GM23338 (cell line): Measurements from ENCODE around the gene SERINC4. TPM values are rescaled to one million over a fixed set of nuclear protein-coding genes. Genes with fewer than 3 reads are reported as not detected.

Source experiments
- ATAC-seq: fragments of 200-7000 bp; cut with Tn5 transposase; 3 replicates; pipeline ENCODE4 v1.9.1; 2020
- DNase-seq: peaks from one replicate; pipeline ENCODE4 v3.0.0-alpha.2; 2015; ENCODE audit warnings: low spot score
- H2AFZ ChIP-seq: fragments of 200-600 bp; sonication (generic); 2 replicates; pipeline ENCODE4 v1.8.0; 2016; ENCODE audit warnings: antibody characterized with exemption, mild to moderate bottlenecking, moderate library complexity
- H3F3A ChIP-seq: fragments of 200-600 bp; sonication (generic); replicated peaks from 2 replicates; pipeline ENCODE4 v1.8.0; 2017; ENCODE audit warnings: antibody characterized with exemption, mixed run types, low read depth
- H3K27ac ChIP-seq: fragments of 200-600 bp; sonication (generic); 2 replicates; pipeline ENCODE4 v1.6.1; 2016; ENCODE audit warnings: low read depth
- H3K27me3 ChIP-seq: fragments of 200-600 bp; sonication (generic); 2 replicates; pipeline ENCODE4 v1.8.0; 2016; ENCODE audit warnings: mild to moderate bottlenecking, mixed run types, moderate library complexity; ENCODE audit not compliant: insufficient read depth
- H3K36me3 ChIP-seq: fragments of 200-600 bp; sonication (generic); 2 replicates; pipeline ENCODE4 v1.8.0; 2016; ENCODE audit warnings: mild to moderate bottlenecking; ENCODE audit not compliant: insufficient read depth
- H3K4me1 ChIP-seq: fragments of 200-600 bp; sonication (generic); 2 replicates; pipeline ENCODE4 v1.8.0; 2016; ENCODE audit warnings: mild to moderate bottlenecking, moderate library complexity; ENCODE audit not compliant: insufficient read depth
- H3K4me2 ChIP-seq: fragments of 200-600 bp; sonication (generic); 2 replicates; pipeline ENCODE4 v1.7.1; 2017; ENCODE audit warnings: mixed run types
- H3K4me3 ChIP-seq: fragments of 200-600 bp; sonication (generic); 2 replicates; pipeline ENCODE4 v1.6.1; 2016; ENCODE audit warnings: mixed run types
- H3K79me2 ChIP-seq: fragments of 200-600 bp; sonication (generic); replicated peaks from 2 replicates; pipeline ENCODE4 v1.8.0; 2017; ENCODE audit warnings: mild to moderate bottlenecking; ENCODE audit not compliant: insufficient read depth
- H3K9me2 ChIP-seq: fragments of 200-600 bp; sonication (generic); 2 replicates; pipeline ENCODE4 v1.8.0; 2017; ENCODE audit not compliant: insufficient read depth
- H4K20me1 ChIP-seq: fragments of 200-600 bp; sonication (generic); replicated peaks from 2 replicates; pipeline ENCODE4 v1.8.0; 2017; ENCODE audit warnings: mild to moderate bottlenecking; ENCODE audit not compliant: insufficient read depth
- H3K27ac Mint-ChIP-seq: 2 replicates; pipeline ENCODE4 v1.8.0; 2020; ENCODE audit warnings: inconsistent platforms, mild to moderate bottlenecking, moderate library complexity, mixed read lengths
- H3K27me3 Mint-ChIP-seq: 3 replicates; pipeline ENCODE4 v1.8.0; 2022; ENCODE audit warnings: low read depth, mild to moderate bottlenecking, moderate library complexity, mixed read lengths, inconsistent platforms; ENCODE audit not compliant: insufficient read depth, poor library complexity
- H3K36me3 Mint-ChIP-seq: 3 replicates; pipeline ENCODE4 v1.8.0; 2021; ENCODE audit warnings: low read depth, mild to moderate bottlenecking, inconsistent platforms, moderate library complexity, mixed read lengths
- H3K4me1 Mint-ChIP-seq: 3 replicates; pipeline ENCODE4 v1.8.0; 2020; ENCODE audit warnings: mild to moderate bottlenecking, inconsistent platforms, mixed read lengths
- H3K4me3 Mint-ChIP-seq: 3 replicates; pipeline ENCODE4 v1.8.0; 2021; ENCODE audit warnings: moderate library complexity, mild to moderate bottlenecking, inconsistent platforms, mixed read lengths
- H3K9me3 Mint-ChIP-seq: 3 replicates; pipeline ENCODE4 v1.8.0; 2020; ENCODE audit warnings: moderate library complexity, mild to moderate bottlenecking, inconsistent platforms, mixed read lengths
- CREB1 ChIP-seq: fragments of 250-450 bp; sonication (Bioruptor Pico); IDR thresholded peaks from 2 replicates; pipeline ENCODE4 v1.5.0; 2020; ENCODE audit warnings: low read depth, mild to moderate bottlenecking, moderate library complexity
- CTCF ChIP-seq, 2 experiments: fragments of 200-600 bp in 1 of 2; sonication (generic) in 1 of 2; conservative IDR thresholded peaks; 2 replicates each; pipeline versions ENCODE4 v1.5.1 to v1.6.1; 2016 to 2017; ENCODE audit warnings: antibody characterized with exemption in 2 of 2, low read depth in 2 of 2, mild to moderate bottlenecking in 2 of 2, moderate library complexity in 1 of 2
- EZH2 ChIP-seq: fragments of 200-600 bp; sonication (generic); IDR thresholded peaks from one replicate; pipeline ENCODE4 v1.8.0; 2017; ENCODE audit warnings: antibody characterized with exemption, mild to moderate bottlenecking, low read depth; ENCODE audit not compliant: unreplicated experiment
- EZH2phosphoT487 ChIP-seq: fragments of 200-600 bp; sonication (generic); IDR thresholded peaks from one replicate; pipeline ENCODE4 v1.8.1; 2018; ENCODE audit warnings: antibody characterized with exemption; ENCODE audit not compliant: unreplicated experiment
- JUNB ChIP-seq: IDR thresholded peaks from one replicate; pipeline ENCODE4 v1.6.1; 2016; ENCODE audit warnings: antibody characterized with exemption; ENCODE audit not compliant: unreplicated experiment
- NANOG ChIP-seq: IDR thresholded peaks from 2 replicates; pipeline ENCODE4 v1.6.1; 2016; ENCODE audit warnings: antibody characterized with exemption, borderline replicate concordance
- POLR2AphosphoS5 ChIP-seq: IDR thresholded peaks from 2 replicates; pipeline ENCODE4 v1.6.1; 2016; ENCODE audit warnings: antibody characterized with exemption, low read depth
- REST ChIP-seq: IDR thresholded peaks from one replicate; pipeline ENCODE4 v1.6.1; 2018; ENCODE audit warnings: antibody characterized with exemption; ENCODE audit not compliant: unreplicated experiment
- STAT1 ChIP-seq: IDR thresholded peaks from one replicate; pipeline ENCODE4 v1.6.1; 2016; ENCODE audit warnings: antibody characterized with exemption; ENCODE audit not compliant: unreplicated experiment
- ZNF114 ChIP-seq: fragments of 250-450 bp; sonication (Bioruptor Pico); IDR thresholded peaks from 2 replicates; pipeline ENCODE4 v1.5.0; 2020; ENCODE audit warnings: mild to moderate bottlenecking, moderate library complexity
- ZNF331 ChIP-seq: fragments of 250-450 bp; sonication (Bioruptor Pico); IDR thresholded peaks from 2 replicates; pipeline ENCODE4 v1.5.0; 2020; ENCODE audit warnings: low read depth, mild to moderate bottlenecking, moderate library complexity
- polyA plus RNA-seq: library from polyadenylated mRNA; unstranded; fragments of >200 nt; fragmentation: Nextera tagmentation; extraction: Ambion mirVana; gene quantifications from 2 replicates; pipeline ENCODE4 v1.2.1, GENCODE V29; 2016
- total RNA-seq: library from RNA; depleted of rRNA; stranded (reverse); fragments of >200 nt; shearing (Covaris generic); gene quantifications from 2 replicates; pipeline ENCODE4 v1.2.3, GENCODE V29; 2014
- TF ChIP-seq, protein P1 (sequence below): IDR thresholded peaks from 2 replicates; pipeline ENCODE4 v1.6.1; 2016; ENCODE audit warnings: antibody characterized with exemption
- TF ChIP-seq, protein P2 (sequence below): fragments of 250-450 bp; sonication (Bioruptor Pico); IDR thresholded peaks from 2 replicates; pipeline ENCODE4 v1.5.0; 2020; ENCODE audit warnings: mild to moderate bottlenecking, moderate library complexity

Gene SERINC4
- total and polyA plus RNA-seq, 2 experiments from 2014 or later: not detected

GRCh38 chr15:43772624-43773023, 27.4 kb downstream of the SERINC4 start:
- Histone ChIP-seq H3K27me3 (no peaks in the 10 kb centered on the region), H3K79me2 (no peaks in the 10 kb centered on the region), H3F3A (peaks cover 71% of the 10 kb centered on the region), H3K9me2 (no peaks in the 10 kb centered on the region), H3K4me3 (no peak overlapping the region), H3K4me2 (no peak overlapping the region), H3K4me1 (peaks cover 11% of the 10 kb centered on the region), H3K36me3 (peaks cover 50% of the 10 kb centered on the region), H4K20me1 (peaks cover 32% of the 10 kb centered on the region), H2AFZ (no peak overlapping the region), H3K27ac (no peak overlapping the region)
- H3K36me3 Mint-ChIP-seq: peaks cover 64% of the 10 kb centered on the region
- DNase-seq (no peak), ATAC-seq (no peak)
- H3K9me3 Mint-ChIP-seq: no peaks in the 10 kb centered on the region
- H3K27ac Mint-ChIP-seq: no peak overlapping the region
- no peak overlapping the region for H3K4me3 Mint-ChIP-seq
- peaks cover 17% of the 10 kb centered on the region for H3K4me1 Mint-ChIP-seq
- no peak for TF ChIP-seq JUNB
- no peak for TF ChIP-seq ZNF331 (CRISPR knock-in tag)
- TF ChIP-seq, protein P1, sequence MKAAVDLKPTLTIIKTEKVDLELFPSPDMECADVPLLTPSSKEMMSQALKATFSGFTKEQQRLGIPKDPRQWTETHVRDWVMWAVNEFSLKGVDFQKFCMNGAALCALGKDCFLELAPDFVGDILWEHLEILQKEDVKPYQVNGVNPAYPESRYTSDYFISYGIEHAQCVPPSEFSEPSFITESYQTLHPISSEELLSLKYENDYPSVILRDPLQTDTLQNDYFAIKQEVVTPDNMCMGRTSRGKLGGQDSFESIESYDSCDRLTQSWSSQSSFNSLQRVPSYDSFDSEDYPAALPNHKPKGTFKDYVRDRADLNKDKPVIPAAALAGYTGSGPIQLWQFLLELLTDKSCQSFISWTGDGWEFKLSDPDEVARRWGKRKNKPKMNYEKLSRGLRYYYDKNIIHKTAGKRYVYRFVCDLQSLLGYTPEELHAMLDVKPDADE: no peak
- TF ChIP-seq, protein P2, sequence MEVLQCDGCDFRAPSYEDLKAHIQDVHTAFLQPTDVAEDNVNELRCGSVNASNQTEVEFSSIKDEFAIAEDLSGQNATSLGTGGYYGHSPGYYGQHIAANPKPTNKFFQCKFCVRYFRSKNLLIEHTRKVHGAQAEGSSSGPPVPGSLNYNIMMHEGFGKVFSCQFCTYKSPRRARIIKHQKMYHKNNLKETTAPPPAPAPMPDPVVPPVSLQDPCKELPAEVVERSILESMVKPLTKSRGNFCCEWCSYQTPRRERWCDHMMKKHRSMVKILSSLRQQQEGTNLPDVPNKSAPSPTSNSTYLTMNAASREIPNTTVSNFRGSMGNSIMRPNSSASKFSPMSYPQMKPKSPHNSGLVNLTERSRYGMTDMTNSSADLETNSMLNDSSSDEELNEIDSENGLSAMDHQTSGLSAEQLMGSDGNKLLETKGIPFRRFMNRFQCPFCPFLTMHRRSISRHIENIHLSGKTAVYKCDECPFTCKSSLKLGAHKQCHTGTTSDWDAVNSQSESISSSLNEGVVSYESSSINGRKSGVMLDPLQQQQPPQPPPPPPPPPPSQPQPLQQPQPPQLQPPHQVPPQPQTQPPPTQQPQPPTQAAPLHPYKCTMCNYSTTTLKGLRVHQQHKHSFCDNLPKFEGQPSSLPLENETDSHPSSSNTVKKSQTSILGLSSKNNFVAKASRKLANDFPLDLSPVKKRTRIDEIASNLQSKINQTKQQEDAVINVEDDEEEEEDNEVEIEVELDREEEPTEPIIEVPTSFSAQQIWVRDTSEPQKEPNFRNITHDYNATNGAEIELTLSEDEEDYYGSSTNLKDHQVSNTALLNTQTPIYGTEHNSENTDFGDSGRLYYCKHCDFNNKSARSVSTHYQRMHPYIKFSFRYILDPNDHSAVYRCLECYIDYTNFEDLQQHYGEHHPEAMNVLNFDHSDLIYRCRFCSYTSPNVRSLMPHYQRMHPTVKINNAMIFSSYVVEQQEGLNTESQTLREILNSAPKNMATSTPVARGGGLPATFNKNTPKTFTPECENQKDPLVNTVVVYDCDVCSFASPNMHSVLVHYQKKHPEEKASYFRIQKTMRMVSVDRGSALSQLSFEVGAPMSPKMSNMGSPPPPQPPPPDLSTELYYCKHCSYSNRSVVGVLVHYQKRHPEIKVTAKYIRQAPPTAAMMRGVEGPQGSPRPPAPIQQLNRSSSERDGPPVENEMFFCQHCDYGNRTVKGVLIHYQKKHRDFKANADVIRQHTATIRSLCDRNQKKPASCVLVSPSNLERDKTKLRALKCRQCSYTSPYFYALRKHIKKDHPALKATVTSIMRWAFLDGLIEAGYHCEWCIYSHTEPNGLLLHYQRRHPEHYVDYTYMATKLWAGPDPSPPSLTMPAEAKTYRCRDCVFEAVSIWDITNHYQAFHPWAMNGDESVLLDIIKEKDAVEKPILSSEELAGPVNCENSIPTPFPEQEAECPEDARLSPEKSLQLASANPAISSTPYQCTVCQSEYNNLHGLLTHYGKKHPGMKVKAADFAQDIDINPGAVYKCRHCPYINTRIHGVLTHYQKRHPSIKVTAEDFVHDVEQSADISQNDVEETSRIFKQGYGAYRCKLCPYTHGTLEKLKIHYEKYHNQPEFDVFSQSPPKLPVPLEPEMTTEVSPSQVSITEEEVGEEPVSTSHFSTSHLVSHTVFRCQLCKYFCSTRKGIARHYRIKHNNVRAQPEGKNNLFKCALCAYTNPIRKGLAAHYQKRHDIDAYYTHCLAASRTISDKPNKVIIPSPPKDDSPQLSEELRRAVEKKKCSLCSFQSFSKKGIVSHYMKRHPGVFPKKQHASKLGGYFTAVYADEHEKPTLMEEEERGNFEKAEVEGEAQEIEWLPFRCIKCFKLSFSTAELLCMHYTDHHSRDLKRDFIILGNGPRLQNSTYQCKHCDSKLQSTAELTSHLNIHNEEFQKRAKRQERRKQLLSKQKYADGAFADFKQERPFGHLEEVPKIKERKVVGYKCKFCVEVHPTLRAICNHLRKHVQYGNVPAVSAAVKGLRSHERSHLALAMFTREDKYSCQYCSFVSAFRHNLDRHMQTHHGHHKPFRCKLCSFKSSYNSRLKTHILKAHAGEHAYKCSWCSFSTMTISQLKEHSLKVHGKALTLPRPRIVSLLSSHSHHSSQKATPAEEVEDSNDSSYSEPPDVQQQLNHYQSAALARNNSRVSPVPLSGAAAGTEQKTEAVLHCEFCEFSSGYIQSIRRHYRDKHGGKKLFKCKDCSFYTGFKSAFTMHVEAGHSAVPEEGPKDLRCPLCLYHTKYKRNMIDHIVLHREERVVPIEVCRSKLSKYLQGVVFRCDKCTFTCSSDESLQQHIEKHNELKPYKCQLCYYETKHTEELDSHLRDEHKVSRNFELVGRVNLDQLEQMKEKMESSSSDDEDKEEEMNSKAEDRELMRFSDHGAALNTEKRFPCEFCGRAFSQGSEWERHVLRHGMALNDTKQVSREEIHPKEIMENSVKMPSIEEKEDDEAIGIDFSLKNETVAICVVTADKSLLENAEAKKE (CRISPR knock-in tag): no peak
- TF ChIP-seq CTCF (conservative IDR thresholded peaks at IDR 0.05; ENCODE audit: low read depth in 2 of 2): no peak
- no peak for TF ChIP-seq CREB1 (CRISPR knock-in tag)
- TF ChIP-seq EZH2: no peak
- TF ChIP-seq REST: no peak
- TF ChIP-seq POLR2AphosphoS5: no peak
- no peak for TF ChIP-seq STAT1
- TF ChIP-seq NANOG: no peak
- no peak for TF ChIP-seq EZH2phosphoT487
- TF ChIP-seq ZNF114 (CRISPR knock-in tag): no peak
- peaks cover 11% of the 10 kb centered on the region for H3K27me3 Mint-ChIP-seq
